Suprapubic skin (tissue), 4 donors: ENCODE data around the gene RNASEH2B. TPM values are rescaled to one million over a fixed set of nuclear protein-coding genes. Genes with fewer than 3 reads are reported as not detected.

Experiments
- DNase-seq, 2 donors: peaks; one replicate each; pipeline ENCODE4 v3.0.0-alpha.2; 2019; ENCODE audit warnings: low spot score in 2 of 2
- H3K27ac ChIP-seq: fragments of 200-600 bp; sonication (generic); one replicate; pipeline ENCODE4 v1.5.1; 2019
- H3K27me3 ChIP-seq: fragments of 200-600 bp; sonication (generic); one replicate; pipeline ENCODE4 v1.5.1; 2019
- H3K36me3 ChIP-seq: fragments of 200-600 bp; sonication (generic); one replicate; pipeline ENCODE4 v1.5.1; 2019
- H3K4me1 ChIP-seq: fragments of 200-600 bp; sonication (generic); one replicate; pipeline ENCODE4 v1.5.1; 2019
- H3K4me3 ChIP-seq: fragments of 200-600 bp; sonication (generic); one replicate; pipeline ENCODE4 v1.5.1; 2019; ENCODE audit warnings: mild to moderate bottlenecking
- H3K9me3 ChIP-seq: fragments of 200-600 bp; sonication (generic); one replicate; pipeline ENCODE4 v1.5.1; 2019
- EP300 ChIP-seq: sonication (generic); formaldehyde crosslinking; IDR thresholded peaks from one replicate; pipeline ENCODE4 v1.6.1; 2017; ENCODE audit warnings: antibody characterized with exemption
- POLR2A ChIP-seq, 2 donors: fragments of 450-650 bp; IDR thresholded peaks; one replicate each; pipeline ENCODE4 v1.6.1; 2017; ENCODE audit warnings: antibody characterized with exemption in 2 of 2, mild to moderate bottlenecking in 2 of 2, moderate library complexity in 2 of 2
- POLR2AphosphoS5 ChIP-seq, 3 donors: sonication (generic); formaldehyde crosslinking; IDR thresholded peaks; one replicate each; pipeline ENCODE4 v1.6.1; 2017; ENCODE audit warnings: antibody characterized with exemption in 3 of 3
- WGBS: methylation state at CpG from one replicate; pipeline ENCODE4 v1.1.5; 2018; 5-methylcytosine and 5-hydroxymethylcytosine counted together
- total RNA-seq, 4 donors: library from RNA; depleted of rRNA; stranded (reverse); fragments of >200 nt; gene quantifications; one replicate each; pipeline ENCODE4 v1.1.0, GENCODE V29; 2016
- TF ChIP-seq, protein P1 (sequence below), 2 donors: fragments of 200-600 bp in 1 of 2; fragments of 450-650 bp in 1 of 2; sonication (generic) in 1 of 2; IDR thresholded peaks; one replicate each; pipeline ENCODE4 v1.5.1; 2016 to 2019; ENCODE audit warnings: antibody characterized with exemption in 2 of 2, mild to moderate bottlenecking in 1 of 2, moderate library complexity in 1 of 2

RNASEH2B gene
- total RNA-seq, 4 donors from 2014 or later, result 11.0 to 39.9 (median 21.7) TPM

DNA sequence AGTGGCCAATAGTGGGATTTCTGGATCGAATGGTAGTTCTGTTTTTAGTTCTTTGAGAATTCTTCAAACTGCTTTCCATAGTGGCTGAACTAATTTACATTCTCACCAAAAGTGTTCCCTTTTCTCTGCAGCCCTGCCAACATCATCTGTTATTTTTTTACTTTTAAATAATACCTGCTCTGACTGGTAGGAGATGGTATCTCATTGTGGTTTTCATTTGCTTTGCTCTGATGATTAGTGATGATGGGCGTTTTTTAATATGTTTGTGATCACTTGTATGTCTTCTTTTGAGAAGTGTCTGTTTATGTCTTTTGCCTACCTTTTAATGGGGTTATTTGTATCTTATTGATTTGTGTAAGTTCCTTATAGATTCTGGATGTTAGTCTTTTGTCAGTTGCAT is 48.0 kb downstream of the RNASEH2B start:
- TF ChIP-seq, protein P1, sequence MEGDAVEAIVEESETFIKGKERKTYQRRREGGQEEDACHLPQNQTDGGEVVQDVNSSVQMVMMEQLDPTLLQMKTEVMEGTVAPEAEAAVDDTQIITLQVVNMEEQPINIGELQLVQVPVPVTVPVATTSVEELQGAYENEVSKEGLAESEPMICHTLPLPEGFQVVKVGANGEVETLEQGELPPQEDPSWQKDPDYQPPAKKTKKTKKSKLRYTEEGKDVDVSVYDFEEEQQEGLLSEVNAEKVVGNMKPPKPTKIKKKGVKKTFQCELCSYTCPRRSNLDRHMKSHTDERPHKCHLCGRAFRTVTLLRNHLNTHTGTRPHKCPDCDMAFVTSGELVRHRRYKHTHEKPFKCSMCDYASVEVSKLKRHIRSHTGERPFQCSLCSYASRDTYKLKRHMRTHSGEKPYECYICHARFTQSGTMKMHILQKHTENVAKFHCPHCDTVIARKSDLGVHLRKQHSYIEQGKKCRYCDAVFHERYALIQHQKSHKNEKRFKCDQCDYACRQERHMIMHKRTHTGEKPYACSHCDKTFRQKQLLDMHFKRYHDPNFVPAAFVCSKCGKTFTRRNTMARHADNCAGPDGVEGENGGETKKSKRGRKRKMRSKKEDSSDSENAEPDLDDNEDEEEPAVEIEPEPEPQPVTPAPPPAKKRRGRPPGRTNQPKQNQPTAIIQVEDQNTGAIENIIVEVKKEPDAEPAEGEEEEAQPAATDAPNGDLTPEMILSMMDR (IDR thresholded peaks at IDR 0.05), result no peak
- no peak for DNase-seq
- Histone ChIP-seq H3K9me3 (no peaks in the 10 kb centered on the region), H3K27ac (no peak overlapping the region), H3K4me1 (no peaks in the 10 kb centered on the region), H3K27me3 (no peaks in the 10 kb centered on the region), H3K36me3 (peaks cover 9% of the 10 kb centered on the region), H3K4me3 (no peak overlapping the region)
- 73% methylated on average over 2 of the region's 2 CpGs for WGBS

DNA sequence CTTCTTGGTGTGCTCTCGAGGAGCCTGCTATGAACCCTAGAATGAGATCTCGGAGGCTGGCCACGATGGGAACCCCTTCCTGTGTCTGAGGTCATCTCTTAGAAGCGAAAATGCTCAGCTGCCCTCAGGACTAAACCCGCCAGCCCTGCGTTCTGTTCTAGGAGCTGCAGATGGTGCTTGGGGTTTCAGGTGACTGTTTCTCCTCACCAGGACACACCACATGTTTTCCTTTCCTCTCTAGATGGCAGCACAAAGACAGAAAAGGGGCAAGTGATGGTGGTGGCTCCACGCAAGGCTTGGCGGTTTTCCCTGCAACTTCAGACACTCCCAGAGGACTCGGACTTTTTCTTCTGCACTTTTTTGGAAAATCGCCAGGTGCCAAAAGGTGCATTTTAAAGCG is 60.1 kb downstream of the RNASEH2B start:
- H3K4me1 ChIP-seq, result no peaks in the 10 kb centered on the region
- no peak for DNase-seq
- peaks cover 10% of the 10 kb centered on the region for H3K36me3 ChIP-seq
- TF ChIP-seq POLR2AphosphoS5 (IDR thresholded peaks at IDR 0.05) (no peak), POLR2A (IDR thresholded peaks at IDR 0.05) (no peak), EP300 (no peak)
- TF ChIP-seq, protein P1 (IDR thresholded peaks at IDR 0.05), result no peak
- H3K9me3 ChIP-seq, result no peaks in the 10 kb centered on the region
- no peak overlapping the region for H3K4me3 ChIP-seq
- H3K27ac ChIP-seq, result no peak overlapping the region
- 71% methylated on average over 11 of the region's 11 CpGs for WGBS
- no peaks in the 10 kb centered on the region for H3K27me3 ChIP-seq

DNA sequence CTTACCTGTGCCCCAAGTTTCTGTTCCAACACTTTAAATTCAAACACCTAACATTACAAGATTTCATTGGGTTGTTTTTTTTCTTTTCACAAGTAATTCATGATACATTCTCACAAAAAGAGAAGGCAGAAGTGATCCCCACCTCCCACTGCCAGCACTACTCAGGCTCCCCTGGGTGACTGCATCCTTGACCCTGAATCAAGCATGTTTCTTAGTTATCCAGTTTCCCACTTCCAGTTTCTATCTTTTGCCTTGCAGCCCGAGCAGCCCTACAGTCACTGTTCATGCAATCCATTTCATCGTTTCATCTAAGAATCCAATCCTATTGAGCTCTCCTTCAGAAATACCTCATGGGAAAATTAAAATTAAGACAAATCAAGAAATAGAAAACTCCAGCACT is 61.4 kb downstream of the RNASEH2B start:
- Histone ChIP-seq H3K4me3 (no peak overlapping the region), H3K27ac (no peak overlapping the region), H3K4me1 (no peaks in the 10 kb centered on the region), H3K27me3 (no peaks in the 10 kb centered on the region), H3K36me3 (peaks cover 4% of the 10 kb centered on the region), H3K9me3 (no peaks in the 10 kb centered on the region)
- no peak for TF ChIP-seq POLR2A (IDR thresholded peaks at IDR 0.05)
- no peak for TF ChIP-seq EP300
- TF ChIP-seq POLR2AphosphoS5 (IDR thresholded peaks at IDR 0.05), result no peak
- TF ChIP-seq, protein P1 (IDR thresholded peaks at IDR 0.05), result no peak
- WGBS, result 85% methylated on average over 2 of the region's 2 CpGs
- DNase-seq, result no peak

DNA sequence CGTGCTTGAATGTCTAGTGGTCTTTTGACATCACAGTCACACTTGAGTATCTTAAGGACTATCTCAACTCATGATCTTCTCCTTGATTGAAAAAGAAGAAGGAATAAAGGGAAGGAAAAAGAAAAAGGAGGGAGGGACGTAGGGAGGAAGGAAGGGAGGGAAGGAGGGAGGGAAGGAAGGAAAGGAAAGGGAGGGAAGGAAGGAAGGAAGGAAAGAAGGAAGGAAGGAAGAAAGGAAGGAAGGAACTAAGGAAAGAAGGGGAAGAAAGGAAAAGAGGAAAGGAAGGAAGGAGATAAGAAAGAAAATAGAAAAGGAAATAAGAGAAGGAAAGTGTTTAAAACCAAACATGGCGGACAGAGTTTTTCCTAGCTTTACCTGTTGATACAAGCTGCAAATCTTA is 64.7 kb downstream of the RNASEH2B start:
- Histone ChIP-seq H3K27ac (no peak overlapping the region), H3K36me3 (peaks cover 7% of the 10 kb centered on the region), H3K27me3 (no peaks in the 10 kb centered on the region), H3K4me3 (no peak overlapping the region), H3K4me1 (no peaks in the 10 kb centered on the region), H3K9me3 (no peaks in the 10 kb centered on the region)
- WGBS, result 94% methylated on average over 3 of the region's 3 CpGs
- no peak for TF ChIP-seq EP300
- TF ChIP-seq, protein P1 (IDR thresholded peaks at IDR 0.05), result no peak
- TF ChIP-seq POLR2A (IDR thresholded peaks at IDR 0.05), result no peak
- TF ChIP-seq POLR2AphosphoS5 (IDR thresholded peaks at IDR 0.05), result no peak
- no peak for DNase-seq

DNA sequence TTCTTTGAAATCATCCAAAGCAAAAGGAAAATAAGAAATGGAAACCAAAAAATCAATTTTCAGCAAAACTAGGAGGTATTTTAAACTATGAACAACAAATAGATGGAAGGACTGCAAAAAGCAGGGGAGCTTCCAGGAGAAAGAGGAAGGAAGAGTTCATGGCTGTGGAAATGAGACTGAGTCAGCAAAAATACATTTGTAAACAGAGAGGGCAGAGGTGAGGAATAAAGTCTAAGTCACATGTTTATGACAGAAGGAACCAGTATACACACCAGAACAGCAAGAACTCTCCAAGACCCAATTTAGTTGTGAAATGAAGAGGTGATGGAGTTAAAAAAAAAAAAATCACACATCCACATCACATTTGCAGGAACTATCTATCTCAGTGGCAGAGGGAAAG is 69.6 kb downstream of the RNASEH2B start:
- no peak for DNase-seq
- TF ChIP-seq, protein P1 (IDR thresholded peaks at IDR 0.05), result no peak
- TF ChIP-seq EP300 (no peak), POLR2AphosphoS5 (IDR thresholded peaks at IDR 0.05) (no peak), POLR2A (IDR thresholded peaks at IDR 0.05) (no peak)
- no peaks in the 10 kb centered on the region for H3K27me3 ChIP-seq
- H3K27ac ChIP-seq, result no peak overlapping the region
- H3K4me3 ChIP-seq, result no peak overlapping the region
- H3K36me3 ChIP-seq, result peaks cover 3% of the 10 kb centered on the region
- no peaks in the 10 kb centered on the region for H3K4me1 ChIP-seq
- no peaks in the 10 kb centered on the region for H3K9me3 ChIP-seq
